Thyroid gland (tissue), 4 donors: ENCODE data around the gene ZNF595.

Experiments
- POLR2A ChIP-seq, 2 donors: fragments of 450-650 bp; IDR thresholded peaks; one replicate each; pipeline ENCODE4 v1.6.1; 2017; ENCODE audit warnings: antibody characterized with exemption in 2 of 2, mild to moderate bottlenecking in 2 of 2, moderate library complexity in 1 of 2
- TF ChIP-seq, protein P1 (sequence below), 6 experiments: fragments of 200-600 bp in 3 of 6; fragments of 450-650 bp in 3 of 6; sonication (generic) in 3 of 6; IDR thresholded peaks; one replicate each; pipeline ENCODE4 v1.5.1; 2016 to 2019; ENCODE audit warnings: antibody characterized with exemption in 6 of 6, mild to moderate bottlenecking in 2 of 6, inconsistent platforms in 1 of 6, moderate library complexity in 1 of 6

DNA sequence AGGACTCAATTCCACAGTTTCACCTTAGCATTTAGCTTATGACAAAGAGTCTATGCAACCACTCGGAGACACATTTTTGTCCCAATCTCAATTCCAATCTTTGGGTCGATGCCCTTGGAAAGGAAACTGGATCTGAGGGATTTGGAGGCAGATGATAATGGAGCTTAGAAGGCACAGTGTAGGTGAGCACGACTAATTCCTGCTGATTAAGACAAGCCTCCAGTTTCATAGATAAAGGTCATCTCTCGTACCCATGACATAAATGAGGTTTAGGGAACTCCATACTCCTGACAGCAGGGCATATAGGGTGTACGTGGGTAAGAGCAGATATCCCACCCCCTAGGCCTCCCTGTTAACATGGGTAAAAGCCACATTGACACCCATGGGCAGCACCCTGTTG lies 46.7 kb downstream of the ZNF595 start:
- no peak for TF ChIP-seq POLR2A (IDR thresholded peaks at IDR 0.05)
- TF ChIP-seq, protein P1, sequence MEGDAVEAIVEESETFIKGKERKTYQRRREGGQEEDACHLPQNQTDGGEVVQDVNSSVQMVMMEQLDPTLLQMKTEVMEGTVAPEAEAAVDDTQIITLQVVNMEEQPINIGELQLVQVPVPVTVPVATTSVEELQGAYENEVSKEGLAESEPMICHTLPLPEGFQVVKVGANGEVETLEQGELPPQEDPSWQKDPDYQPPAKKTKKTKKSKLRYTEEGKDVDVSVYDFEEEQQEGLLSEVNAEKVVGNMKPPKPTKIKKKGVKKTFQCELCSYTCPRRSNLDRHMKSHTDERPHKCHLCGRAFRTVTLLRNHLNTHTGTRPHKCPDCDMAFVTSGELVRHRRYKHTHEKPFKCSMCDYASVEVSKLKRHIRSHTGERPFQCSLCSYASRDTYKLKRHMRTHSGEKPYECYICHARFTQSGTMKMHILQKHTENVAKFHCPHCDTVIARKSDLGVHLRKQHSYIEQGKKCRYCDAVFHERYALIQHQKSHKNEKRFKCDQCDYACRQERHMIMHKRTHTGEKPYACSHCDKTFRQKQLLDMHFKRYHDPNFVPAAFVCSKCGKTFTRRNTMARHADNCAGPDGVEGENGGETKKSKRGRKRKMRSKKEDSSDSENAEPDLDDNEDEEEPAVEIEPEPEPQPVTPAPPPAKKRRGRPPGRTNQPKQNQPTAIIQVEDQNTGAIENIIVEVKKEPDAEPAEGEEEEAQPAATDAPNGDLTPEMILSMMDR (IDR thresholded peaks at IDR 0.05), result no peak
